Colonic mucosa (tissue), 4 donors: ENCODE results near the gene FAAH2. TPM values are rescaled to one million over a fixed set of nuclear protein-coding genes. Genes with fewer than 3 reads are reported as not detected.

Source experiments
- DNase-seq: peaks from one replicate; pipeline ENCODE4 v3.0.0-alpha.2; 2020
- H3K27ac ChIP-seq: fragments of 200-600 bp; one replicate; pipeline ENCODE4 v1.8.0; 2021
- H3K27me3 ChIP-seq: fragments of 200-600 bp; one replicate; pipeline ENCODE4 v1.8.0; 2021
- H3K36me3 ChIP-seq: fragments of 200-600 bp; one replicate; pipeline ENCODE4 v1.8.0; 2021
- H3K4me1 ChIP-seq: fragments of 200-600 bp; one replicate; pipeline ENCODE4 v1.8.0; 2021; ENCODE audit warnings: mild to moderate bottlenecking
- H3K4me3 ChIP-seq: fragments of 200-600 bp; one replicate; pipeline ENCODE4 v1.8.0; 2021
- H3K9ac ChIP-seq, 2 donors: one replicate each; pipeline ENCODE4 v1.7.0; 2013; ENCODE audit warnings: control low read depth in 2 of 2, low read depth in 2 of 2, low read length in 2 of 2
- H3K9me3 ChIP-seq: fragments of 200-600 bp; one replicate; pipeline ENCODE4 v1.8.0; 2021
- intact Hi-C: fragments of 100-400 bp; cut with DNase I; formaldehyde crosslinking; loops from one replicate; pipeline ENCODE4 v1.14.1; 2022
- total RNA-seq, 2 donors: library from RNA; stranded (reverse); fragmentation: NEBNext Ultra II Directional in 1 of 2; extraction: Animal tissue kit (Norgen Biotek cat#: 25700) in 1 of 2; gene quantifications; one replicate each; pipeline ENCODE4 v1.2.1, GENCODE V29; 2021
- TF ChIP-seq, protein P1 (sequence below): fragments of 200-600 bp; IDR thresholded peaks from one replicate; pipeline ENCODE4 v1.8.0; 2022; ENCODE audit warnings: antibody characterized with exemption, mild to moderate bottlenecking
- donor health status: healthy.
- donor health status: DM: no; HTN: no; CAD: no.
- donor health status: DM: no; HTN: no; CAD: no.

The FAAH2 gene
- total RNA-seq, 2 donors from 2014 or later, result 5.6 to 11.3 TPM

DNA sequence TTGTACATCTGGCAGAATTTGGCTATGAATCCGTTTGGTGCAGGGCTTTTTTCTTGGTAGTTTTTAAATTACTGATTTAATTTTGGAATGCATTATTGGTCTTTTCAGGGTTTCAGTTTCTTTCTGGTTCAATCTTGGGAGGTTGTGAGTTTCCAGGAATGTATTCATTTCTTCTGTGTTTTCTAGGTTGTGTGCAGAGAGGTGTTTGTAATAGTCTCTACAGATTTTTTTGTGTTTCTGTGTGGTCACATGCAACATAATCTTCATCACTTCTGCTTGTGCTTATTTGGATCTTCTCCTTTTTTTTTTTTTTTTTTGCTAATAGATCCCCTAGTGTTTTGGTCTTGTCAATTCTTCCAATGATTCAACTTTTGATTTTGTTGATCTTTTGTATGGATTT is 77.6 kb downstream of the FAAH2 start:
- H3K27ac ChIP-seq, result no peak overlapping the region
- H3K9ac ChIP-seq, result no peak overlapping the region
- H3K9me3 ChIP-seq, result no peaks in the 10 kb centered on the region
- TF ChIP-seq, protein P1, sequence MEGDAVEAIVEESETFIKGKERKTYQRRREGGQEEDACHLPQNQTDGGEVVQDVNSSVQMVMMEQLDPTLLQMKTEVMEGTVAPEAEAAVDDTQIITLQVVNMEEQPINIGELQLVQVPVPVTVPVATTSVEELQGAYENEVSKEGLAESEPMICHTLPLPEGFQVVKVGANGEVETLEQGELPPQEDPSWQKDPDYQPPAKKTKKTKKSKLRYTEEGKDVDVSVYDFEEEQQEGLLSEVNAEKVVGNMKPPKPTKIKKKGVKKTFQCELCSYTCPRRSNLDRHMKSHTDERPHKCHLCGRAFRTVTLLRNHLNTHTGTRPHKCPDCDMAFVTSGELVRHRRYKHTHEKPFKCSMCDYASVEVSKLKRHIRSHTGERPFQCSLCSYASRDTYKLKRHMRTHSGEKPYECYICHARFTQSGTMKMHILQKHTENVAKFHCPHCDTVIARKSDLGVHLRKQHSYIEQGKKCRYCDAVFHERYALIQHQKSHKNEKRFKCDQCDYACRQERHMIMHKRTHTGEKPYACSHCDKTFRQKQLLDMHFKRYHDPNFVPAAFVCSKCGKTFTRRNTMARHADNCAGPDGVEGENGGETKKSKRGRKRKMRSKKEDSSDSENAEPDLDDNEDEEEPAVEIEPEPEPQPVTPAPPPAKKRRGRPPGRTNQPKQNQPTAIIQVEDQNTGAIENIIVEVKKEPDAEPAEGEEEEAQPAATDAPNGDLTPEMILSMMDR, result no peak
- H3K4me3 ChIP-seq, result no peak overlapping the region
- intact Hi-C loops, result no loop called here
- no peak for DNase-seq
- no peaks in the 10 kb centered on the region for H3K4me1 ChIP-seq
- no peaks in the 10 kb centered on the region for H3K27me3 ChIP-seq
- H3K36me3 ChIP-seq, result no peaks in the 10 kb centered on the region

DNA sequence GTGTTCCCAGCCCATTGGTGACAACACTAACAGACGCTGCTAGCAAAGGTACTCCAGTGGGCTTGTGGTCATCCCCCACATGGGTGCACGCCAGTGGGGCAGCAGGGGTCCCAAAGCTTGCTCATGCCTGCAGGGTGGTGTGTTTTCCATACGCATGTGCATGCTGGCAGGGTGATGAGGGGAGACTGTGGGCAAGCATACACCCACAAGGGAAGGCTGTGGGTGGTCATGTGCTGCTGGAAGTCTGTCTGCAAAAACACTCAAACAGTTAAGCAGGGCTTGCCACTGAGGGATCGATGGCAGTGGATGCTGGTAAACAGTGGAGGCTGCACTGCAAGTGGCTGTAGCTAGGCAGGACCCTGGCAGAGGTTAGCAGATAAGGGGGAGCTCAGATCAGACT is 79.9 kb downstream of the FAAH2 start:
- Histone ChIP-seq H3K4me1 (no peaks in the 10 kb centered on the region), H3K9me3 (no peaks in the 10 kb centered on the region), H3K27ac (no peak overlapping the region), H3K9ac (no peak overlapping the region), H3K27me3 (no peaks in the 10 kb centered on the region), H3K4me3 (no peak overlapping the region), H3K36me3 (no peaks in the 10 kb centered on the region)
- no peak for DNase-seq
- intact Hi-C loops, result no loop called here
- TF ChIP-seq, protein P1, result no peak

DNA sequence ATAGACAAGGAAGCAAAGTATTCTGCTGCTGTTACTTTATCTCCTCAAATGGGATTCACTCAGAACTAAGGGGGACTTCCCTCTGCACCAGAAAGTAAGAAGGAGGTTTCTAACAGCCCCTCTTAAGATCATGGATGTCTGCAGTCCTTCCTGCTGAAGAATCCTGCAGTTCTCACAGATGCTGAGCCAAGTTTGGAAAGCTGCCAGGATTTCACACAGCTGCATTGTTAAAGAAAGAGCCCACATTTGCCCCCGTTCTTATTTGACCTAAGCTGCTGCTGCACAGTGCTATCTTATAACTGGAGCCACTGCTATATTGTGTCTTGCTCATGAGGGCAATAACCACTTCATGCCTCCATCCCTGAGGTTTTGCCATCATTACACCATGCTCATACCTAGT is 81.1 kb downstream of the FAAH2 start:
- Histone ChIP-seq H3K4me1 (no peaks in the 10 kb centered on the region), H3K27me3 (no peaks in the 10 kb centered on the region), H3K27ac (no peak overlapping the region), H3K4me3 (no peak overlapping the region), H3K9me3 (no peaks in the 10 kb centered on the region), H3K9ac (no peak overlapping the region), H3K36me3 (no peaks in the 10 kb centered on the region)
- TF ChIP-seq, protein P1, result no peak
- DNase-seq, result no peak
- intact Hi-C loops, result no loop called here

DNA sequence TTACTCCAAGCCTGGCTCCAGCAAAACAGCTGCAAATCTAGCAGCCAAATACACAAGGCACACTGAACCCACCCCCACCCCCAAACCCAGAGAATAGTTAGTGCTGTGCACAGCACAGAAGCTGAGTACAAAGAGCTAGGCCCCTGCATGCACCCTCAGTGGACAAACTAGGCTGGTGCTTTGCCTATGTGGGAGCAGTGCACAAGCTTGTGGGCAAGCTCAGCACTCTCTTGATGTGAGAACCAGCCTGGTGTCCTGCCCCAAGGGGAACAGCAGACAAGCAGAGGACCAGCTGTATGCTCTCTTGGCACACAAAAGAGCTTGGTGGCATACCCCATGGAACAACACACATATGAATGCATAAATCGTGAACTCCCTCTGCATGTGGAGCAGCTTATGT is 81.7 kb downstream of the FAAH2 start:
- no peak overlapping the region for H3K4me3 ChIP-seq
- no peak overlapping the region for H3K9ac ChIP-seq
- no peak overlapping the region for H3K27ac ChIP-seq
- H3K9me3 ChIP-seq, result no peaks in the 10 kb centered on the region
- no peaks in the 10 kb centered on the region for H3K4me1 ChIP-seq
- DNase-seq, result no peak
- TF ChIP-seq, protein P1, result no peak
- intact Hi-C loops, result no loop called here
- H3K27me3 ChIP-seq, result no peaks in the 10 kb centered on the region
- H3K36me3 ChIP-seq, result no peaks in the 10 kb centered on the region

DNA sequence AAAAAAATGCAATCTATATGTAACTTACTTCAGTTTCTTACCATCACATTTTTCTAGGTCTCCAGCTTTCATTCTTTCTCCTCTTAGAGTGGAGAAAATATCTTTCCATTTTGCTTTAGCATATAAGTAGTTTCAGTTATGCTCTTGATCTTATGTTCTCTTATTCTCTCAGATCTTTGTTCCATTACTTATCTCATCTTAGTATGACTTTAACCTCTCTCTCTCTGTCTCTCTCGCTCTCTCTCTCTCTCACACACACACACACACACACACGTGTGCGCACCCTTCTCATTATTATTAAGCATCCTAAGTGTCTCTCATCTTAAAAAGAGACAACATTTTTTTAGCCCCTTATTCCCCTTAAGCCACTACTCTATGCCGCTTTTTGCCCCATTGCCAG is 92.8 kb downstream of the FAAH2 start:
- H3K36me3 ChIP-seq, result no peaks in the 10 kb centered on the region
- H3K9ac ChIP-seq, result no peak overlapping the region
- no peaks in the 10 kb centered on the region for H3K4me1 ChIP-seq
- intact Hi-C loops, result no loop called here
- H3K27ac ChIP-seq, result no peak overlapping the region
- DNase-seq, result no peak
- H3K27me3 ChIP-seq, result no peaks in the 10 kb centered on the region
- TF ChIP-seq, protein P1, result no peak
- H3K9me3 ChIP-seq, result no peaks in the 10 kb centered on the region
- H3K4me3 ChIP-seq, result no peak overlapping the region
